IPS-11a (cell line): Measurements from ENCODE around the gene STEEP1.

Experiments used
- H3K4me3 ChIP-seq: one replicate; pipeline ENCODE4 v1.5.1; 2013; ENCODE audit warnings: low read depth, low read length, control low read depth

The STEEP1 gene

DNA sequence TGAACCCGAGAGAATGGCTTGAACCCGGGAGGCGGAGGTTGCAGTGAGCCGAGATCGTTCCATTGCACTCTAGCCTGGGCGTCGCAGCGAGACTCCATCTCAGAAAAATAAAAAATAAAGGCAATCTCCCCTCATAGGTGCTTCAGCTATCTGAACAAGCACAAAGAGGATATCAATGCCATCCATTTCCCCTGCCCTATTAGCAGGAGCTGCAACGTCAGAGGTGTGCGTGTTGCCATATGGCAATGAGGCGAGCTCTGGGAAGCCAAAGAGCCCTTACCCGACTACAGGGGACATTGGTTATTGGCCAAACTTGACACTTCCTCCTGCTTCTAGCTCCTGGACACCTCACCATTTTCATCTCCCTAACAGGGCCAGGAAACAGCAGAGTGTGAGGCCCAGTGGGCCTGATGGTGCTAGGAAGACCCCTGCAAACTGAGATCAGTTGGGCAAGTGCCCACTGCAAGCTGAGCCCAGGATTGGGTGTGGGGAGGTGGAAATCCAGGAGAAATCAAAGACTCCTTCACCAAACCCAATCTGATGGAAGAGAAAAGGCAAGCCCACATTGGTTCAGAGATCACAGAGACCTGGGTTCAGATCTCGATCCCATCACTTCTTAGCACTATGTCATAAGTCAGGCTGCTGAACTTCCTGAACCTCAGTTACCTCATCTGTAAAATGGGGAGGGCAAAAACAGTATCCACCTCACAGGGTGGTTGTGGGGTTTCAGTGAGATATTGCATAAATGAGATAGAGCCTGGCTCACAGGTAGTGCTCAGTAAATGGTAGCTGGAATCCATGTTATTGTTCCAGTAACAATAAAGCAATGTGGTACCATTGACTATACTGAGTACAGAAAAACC, 75.8 kb downstream of the STEEP1 start:
- no peak overlapping the region for H3K4me3 ChIP-seq

DNA sequence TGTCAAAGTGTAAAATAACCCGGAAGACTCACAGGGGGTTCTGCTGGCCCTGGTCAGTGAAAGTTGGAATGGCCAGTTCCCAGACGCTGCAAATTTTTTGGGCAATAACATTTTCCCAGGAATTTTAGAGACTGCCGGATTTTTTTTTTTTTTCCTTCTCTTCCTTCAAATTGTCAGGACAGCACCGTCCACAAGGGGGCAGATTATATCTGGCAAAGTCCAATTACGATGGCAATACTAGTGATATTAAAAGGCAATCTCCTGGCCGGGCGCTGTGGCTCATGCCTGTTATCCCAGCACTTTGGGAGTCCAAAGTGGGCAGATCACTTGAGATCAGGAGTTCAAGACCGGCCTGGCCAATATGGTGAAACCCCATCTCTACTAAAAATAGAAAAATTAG, 76.5 kb downstream of the STEEP1 start:
- no peak overlapping the region for H3K4me3 ChIP-seq
